Mucosa of descending colon (tissue), 3 donors: ENCODE results near the gene FBXL7. TPM values are rescaled to one million over a fixed set of nuclear protein-coding genes. Genes with fewer than 3 reads are reported as not detected.

Experiments
- ATAC-seq: fragments of 200-7000 bp; cut with Tn5 transposase; one replicate; pipeline ENCODE4 v1.9.1; 2020; ENCODE audit warnings: mild to moderate bottlenecking, moderate library complexity
- DNase-seq, 3 donors: peaks; one replicate each; pipeline ENCODE4 v3.0.0-alpha.2; 2020
- H3K36me3 ChIP-seq: fragments of 200-600 bp; one replicate; pipeline ENCODE4 v1.8.0; 2021; ENCODE audit warnings: low read depth, mild to moderate bottlenecking
- H3K4me1 ChIP-seq: fragments of 200-600 bp; one replicate; pipeline ENCODE4 v1.8.0; 2021; ENCODE audit warnings: low read depth, mild to moderate bottlenecking
- H3K4me3 ChIP-seq: fragments of 200-600 bp; one replicate; pipeline ENCODE4 v1.8.0; 2021; ENCODE audit warnings: mild to moderate bottlenecking
- H3K9me3 ChIP-seq: fragments of 200-600 bp; one replicate; pipeline ENCODE4 v1.8.0; 2021; ENCODE audit warnings: mild to moderate bottlenecking
- CTCF ChIP-seq: fragments of 200-600 bp; IDR thresholded peaks from one replicate; pipeline ENCODE4 v1.8.0; 2022; ENCODE audit warnings: antibody characterized with exemption, mild to moderate bottlenecking
- intact Hi-C, 2 donors: fragments of 100-400 bp; cut with DNase I in 1 of 2; cut with micrococcal nuclease in 1 of 2; formaldehyde crosslinking; loops; one replicate each; pipeline versions ENCODE4 v1.11.0 to v1.11.1; 2022; cut with DNase I, micrococcal nuclease
- total RNA-seq, 3 donors: library from RNA; stranded (reverse); fragmentation: NEBNext Ultra II Directional in 2 of 3; extraction: Animal tissue kit (Norgen Biotek cat#: 25700) in 2 of 3; gene quantifications; one replicate each; pipeline versions ENCODE4 v1.2.1 to v1.2.4, GENCODE V29; 2021 to 2023
- donor health status: DM: no; HTN: no; CAD: no; lungs with moderate emphysema.
- donor health status: DM: no; HTN: no; CAD: no.
- donor health status: DM: no; HTN: yes; CAD: no.

Gene FBXL7
- total RNA-seq, 3 donors from 2014 or later, result 1.6 to 21.4 (median 3.4) TPM

GRCh38 chr5:15827741-15828140 is 327.8 kb downstream of the FBXL7 start:
- Histone ChIP-seq H3K9me3 (no peaks in the 10 kb centered on the region), H3K4me3 (no peak overlapping the region), H3K36me3 (no peaks in the 10 kb centered on the region), H3K4me1 (no peaks in the 10 kb centered on the region)
- DNase-seq (no peak), ATAC-seq (no peak)
- intact Hi-C loops, result no loop called here
- TF ChIP-seq CTCF, result no peak

DNA sequence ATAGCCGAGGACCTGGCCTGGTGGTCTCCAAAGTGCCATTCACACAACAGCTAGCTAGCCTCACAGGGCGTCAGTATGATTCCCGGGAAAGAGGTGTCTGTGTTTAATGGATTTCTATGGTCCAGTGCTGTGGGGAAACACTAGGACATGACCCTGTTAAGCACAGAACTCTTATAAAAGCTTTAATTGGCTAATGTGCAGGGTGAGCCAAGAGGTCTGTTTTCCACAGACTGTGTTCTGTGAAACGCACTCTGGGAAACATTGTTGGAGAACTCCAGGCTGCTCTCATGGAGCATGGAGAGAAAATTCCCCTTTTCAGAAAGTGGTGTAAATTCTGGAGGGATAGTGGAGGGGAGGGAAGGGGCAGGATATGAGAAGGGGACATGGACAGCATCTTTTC is 331.4 kb downstream of the FBXL7 start:
- DNase-seq (no peak), ATAC-seq (no peak)
- Histone ChIP-seq H3K36me3 (no peaks in the 10 kb centered on the region), H3K9me3 (no peaks in the 10 kb centered on the region), H3K4me1 (no peaks in the 10 kb centered on the region), H3K4me3 (no peak overlapping the region)
- intact Hi-C loops, result no loop called here
- TF ChIP-seq CTCF, result no peak

DNA sequence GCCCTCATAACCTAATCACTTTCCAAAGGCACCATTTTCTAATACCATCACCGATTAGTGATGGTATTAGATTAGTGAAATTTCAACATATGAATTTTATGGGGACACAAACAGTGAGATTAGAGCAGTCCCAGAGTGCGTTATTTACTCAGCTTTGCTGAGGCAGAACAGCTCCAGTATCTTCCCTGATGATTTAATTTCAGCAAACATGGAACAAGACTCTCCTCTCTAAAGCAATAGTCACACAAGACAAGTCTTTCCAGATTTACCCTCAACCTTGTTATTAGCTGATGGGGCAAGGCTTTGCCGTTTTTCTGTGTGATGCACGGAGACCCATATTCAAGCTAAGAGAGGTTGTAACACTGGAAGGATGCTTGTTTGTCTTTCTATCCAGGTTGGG is 333.4 kb downstream of the FBXL7 start:
- H3K36me3 ChIP-seq, result no peaks in the 10 kb centered on the region
- ATAC-seq (no peak), DNase-seq (no peak)
- TF ChIP-seq CTCF, result no peak
- H3K4me1 ChIP-seq, result no peaks in the 10 kb centered on the region
- intact Hi-C loops, result no loop called here
- H3K9me3 ChIP-seq, result no peaks in the 10 kb centered on the region
- H3K4me3 ChIP-seq, result no peak overlapping the region

GRCh38 chr5:15834596-15835245 is 334.7 kb downstream of the FBXL7 start:
- no peaks in the 10 kb centered on the region for H3K4me1 ChIP-seq
- no peak for ATAC-seq

DNA sequence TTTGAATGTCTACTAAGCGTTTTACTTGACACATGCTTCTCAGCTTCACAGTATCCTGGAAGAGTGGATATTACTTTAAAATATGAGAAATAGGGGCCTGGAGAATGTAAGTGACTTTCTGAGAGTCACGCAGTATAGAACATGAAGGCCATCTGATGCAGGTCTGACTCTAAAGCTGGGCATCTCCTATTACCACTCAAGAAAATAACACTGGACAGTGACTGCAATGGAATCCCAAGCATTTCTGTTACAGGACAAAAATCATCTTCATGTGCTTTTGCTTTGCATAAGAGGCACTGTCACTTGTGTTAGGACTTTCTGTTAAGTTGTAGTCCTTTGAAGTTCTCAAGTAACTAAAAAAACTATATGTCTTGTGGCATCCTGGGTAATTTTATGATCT is 335.5 kb downstream of the FBXL7 start:
- ATAC-seq, result no peak
- intact Hi-C loops, result no loop called here

More at GRCh38 chr5:15834596-15835245, 334.7 kb downstream of the FBXL7 start:
- Histone ChIP-seq H3K9me3 (no peaks in the 10 kb centered on the region), H3K4me3 (no peak overlapping the region), H3K36me3 (no peaks in the 10 kb centered on the region)
- TF ChIP-seq CTCF, result no peak
- intact Hi-C loops, result no loop called here
- no peak for DNase-seq

More for the DNA sequence above, 335.5 kb downstream of the FBXL7 start:
- TF ChIP-seq CTCF, result no peak
- Histone ChIP-seq H3K36me3 (no peaks in the 10 kb centered on the region), H3K4me1 (no peaks in the 10 kb centered on the region), H3K4me3 (no peak overlapping the region), H3K9me3 (no peaks in the 10 kb centered on the region)
- DNase-seq, result no peak
